Kidney (tissue), 14 donors: ENCODE results near the gene CCT3. TPM values are rescaled to one million over a fixed set of nuclear protein-coding genes. Genes with fewer than 3 reads are reported as not detected.

Experiments
- DNase-seq, 5 donors: peaks; one replicate each; pipeline ENCODE4 v3.0.0-alpha.2; 2013 to 2020
- FAIRE-seq: peaks from 2 replicates; lab custom pipeline; 2012; peaks lifted over from hg19 to GRCh38; lab: Jason Lieb, UNC
- H3K27ac ChIP-seq, 2 donors: one replicate each; pipeline ENCODE4 v1.7.0; 2013; ENCODE audit warnings: low read depth in 2 of 2, low read length in 2 of 2, inconsistent platforms in 1 of 2
- H3K27me3 ChIP-seq: one replicate; pipeline ENCODE4 v1.7.1; 2013; ENCODE audit warnings: low read length, inconsistent platforms; ENCODE audit not compliant: control insufficient read depth, insufficient read depth
- H3K36me3 ChIP-seq, 3 donors: one replicate each; pipeline versions ENCODE4 v1.7.0 to v1.7.1; 2013; ENCODE audit warnings: low read length in 3 of 3, control low read depth in 1 of 3, inconsistent platforms in 1 of 3; ENCODE audit not compliant: insufficient read depth in 3 of 3, control insufficient read depth in 2 of 3
- H3K4me1 ChIP-seq, 3 donors: one replicate each; pipeline versions ENCODE4 v1.7.0 to v1.7.1; 2013; ENCODE audit warnings: low read length in 3 of 3, inconsistent platforms in 1 of 3, low read depth in 1 of 3; ENCODE audit not compliant: control insufficient read depth in 2 of 3, insufficient read depth in 2 of 3
- H3K4me3 ChIP-seq, 3 donors: one replicate each; pipeline versions ENCODE4 v1.7.0 to v1.8.1; 2013; ENCODE audit warnings: low read length in 3 of 3, control low read depth in 1 of 3, inconsistent platforms in 1 of 3
- H3K9ac ChIP-seq, 3 donors: one replicate each; pipeline versions ENCODE4 v1.7.0 to v1.7.1; 2013; ENCODE audit warnings: low read length in 3 of 3, control low read depth in 1 of 3, inconsistent platforms in 1 of 3
- H3K9me3 ChIP-seq, 3 donors: one replicate each; pipeline versions ENCODE4 v1.7.0 to v1.7.1; 2013; ENCODE audit warnings: low read length in 3 of 3, control low read depth in 1 of 3, inconsistent platforms in 1 of 3; ENCODE audit not compliant: control insufficient read depth in 2 of 3, insufficient read depth in 1 of 3
- intact Hi-C: fragments of 100-400 bp; cut with DNase I; formaldehyde crosslinking; loops from one replicate; pipeline ENCODE4 v1.11.1; 2022
- polyA plus RNA-seq: library from polyadenylated mRNA; stranded (reverse); fragments of 350-450 nt; fragmentation: Illumina TruSeq; extraction: RNeasy Lipid Tissue Mini Kit (QIAGEN cat#74804); gene quantifications from one replicate; pipeline ENCODE4 v1.2.3, GENCODE V29; 2014; ENCODE audit warnings: low read depth, low replicate concordance; ENCODE audit not compliant: insufficient read depth
- total RNA-seq: library from RNA; stranded (reverse); fragmentation: NEBNext Ultra II Directional; extraction: Animal tissue kit (Norgen Biotek cat#: 25700); gene quantifications from one replicate; pipeline ENCODE4 v1.2.1, GENCODE V29; 2021
- TF ChIP-seq, protein P1 (sequence below): IDR thresholded peaks from 3 replicates; pipeline ENCODE4 v1.5.1; 2012; ENCODE audit warnings: mild to moderate bottlenecking, moderate library complexity, borderline replicate concordance; ENCODE audit not compliant: insufficient read depth; ENCODE audit errors: extremely low read depth
- donor health status: control.
- donor health status: control.
- donor health status: control.
- donor health status: control.
- donor health status: control.
- donor health status: DM: yes; HTN: yes; CAD: no.
- donor health status: Normal renal cell carcinoma (clear cell type).

CCT3 gene
- total and polyA plus RNA-seq, 2 donors from 2014 or later: 149 to 181 TPM

DNA sequence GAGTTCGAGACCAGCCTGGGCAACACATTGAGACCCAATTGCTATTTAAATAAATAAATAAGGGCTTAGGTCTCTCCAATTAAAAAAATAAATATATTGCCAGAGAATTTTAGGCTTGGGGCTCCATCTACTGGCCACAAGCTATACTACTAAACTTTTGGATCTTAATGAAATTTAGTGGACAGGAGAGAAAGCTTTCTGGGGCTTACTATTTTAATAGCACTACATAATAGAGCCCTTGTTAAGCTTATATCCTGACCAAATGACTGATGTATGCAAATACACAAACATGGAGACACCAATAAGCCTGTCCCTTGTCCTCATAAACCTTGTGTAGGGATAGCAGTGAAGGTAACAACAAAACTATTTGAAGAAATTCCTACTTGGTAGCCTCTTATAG is 18.4 kb downstream of the CCT3 start:
- no peak for FAIRE-seq
- peak in 2 of 5 donors; percentile 26 to 57 for DNase-seq
- H3K36me3 ChIP-seq: peaks cover 18 to 58% (median 45%) of the 10 kb centered on the region in 3 donors
- no peaks in the 10 kb centered on the region for H3K4me1 ChIP-seq
- no peak overlapping the region for H3K9ac ChIP-seq
- H3K9me3 ChIP-seq: no peaks in the 10 kb centered on the region
- H3K4me3 ChIP-seq: no peak overlapping the region
- no peaks in the 10 kb centered on the region for H3K27me3 ChIP-seq
- TF ChIP-seq, protein P1, sequence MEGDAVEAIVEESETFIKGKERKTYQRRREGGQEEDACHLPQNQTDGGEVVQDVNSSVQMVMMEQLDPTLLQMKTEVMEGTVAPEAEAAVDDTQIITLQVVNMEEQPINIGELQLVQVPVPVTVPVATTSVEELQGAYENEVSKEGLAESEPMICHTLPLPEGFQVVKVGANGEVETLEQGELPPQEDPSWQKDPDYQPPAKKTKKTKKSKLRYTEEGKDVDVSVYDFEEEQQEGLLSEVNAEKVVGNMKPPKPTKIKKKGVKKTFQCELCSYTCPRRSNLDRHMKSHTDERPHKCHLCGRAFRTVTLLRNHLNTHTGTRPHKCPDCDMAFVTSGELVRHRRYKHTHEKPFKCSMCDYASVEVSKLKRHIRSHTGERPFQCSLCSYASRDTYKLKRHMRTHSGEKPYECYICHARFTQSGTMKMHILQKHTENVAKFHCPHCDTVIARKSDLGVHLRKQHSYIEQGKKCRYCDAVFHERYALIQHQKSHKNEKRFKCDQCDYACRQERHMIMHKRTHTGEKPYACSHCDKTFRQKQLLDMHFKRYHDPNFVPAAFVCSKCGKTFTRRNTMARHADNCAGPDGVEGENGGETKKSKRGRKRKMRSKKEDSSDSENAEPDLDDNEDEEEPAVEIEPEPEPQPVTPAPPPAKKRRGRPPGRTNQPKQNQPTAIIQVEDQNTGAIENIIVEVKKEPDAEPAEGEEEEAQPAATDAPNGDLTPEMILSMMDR: peak; percentile 45
- intact Hi-C loops: no loop called here
- H3K27ac ChIP-seq: no peak overlapping the region

DNA sequence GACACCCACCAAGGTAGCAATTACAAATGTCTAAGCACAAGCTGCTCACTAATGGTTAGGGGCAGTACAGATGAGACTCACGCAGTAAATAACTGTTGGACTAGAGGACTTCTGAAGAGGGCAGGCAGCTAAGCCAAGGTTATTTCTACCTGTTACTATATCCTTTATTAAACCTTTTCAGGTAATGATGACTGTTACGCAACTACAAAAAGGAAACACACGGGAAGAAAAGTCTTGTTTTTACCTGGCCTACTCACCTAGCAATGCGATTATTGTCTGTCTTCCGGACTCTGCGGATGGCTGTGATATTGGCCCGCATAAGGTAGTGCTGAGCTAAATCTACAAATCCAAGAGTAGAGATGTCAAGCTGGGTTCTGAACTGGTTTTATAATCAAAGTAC is 21.2 kb downstream of the CCT3 start:
- Histone ChIP-seq H3K27ac (no peak overlapping the region), H3K9ac (no peak overlapping the region), H3K9me3 (no peaks in the 10 kb centered on the region), H3K4me1 (no peaks in the 10 kb centered on the region), H3K36me3 (peaks cover 15 to 60% (median 45%) of the 10 kb centered on the region in 3 donors), H3K27me3 (no peaks in the 10 kb centered on the region), H3K4me3 (no peak overlapping the region)
- DNase-seq (no peak), FAIRE-seq (no peak)
- intact Hi-C loops: no loop called here
- TF ChIP-seq, protein P1: no peak

DNA sequence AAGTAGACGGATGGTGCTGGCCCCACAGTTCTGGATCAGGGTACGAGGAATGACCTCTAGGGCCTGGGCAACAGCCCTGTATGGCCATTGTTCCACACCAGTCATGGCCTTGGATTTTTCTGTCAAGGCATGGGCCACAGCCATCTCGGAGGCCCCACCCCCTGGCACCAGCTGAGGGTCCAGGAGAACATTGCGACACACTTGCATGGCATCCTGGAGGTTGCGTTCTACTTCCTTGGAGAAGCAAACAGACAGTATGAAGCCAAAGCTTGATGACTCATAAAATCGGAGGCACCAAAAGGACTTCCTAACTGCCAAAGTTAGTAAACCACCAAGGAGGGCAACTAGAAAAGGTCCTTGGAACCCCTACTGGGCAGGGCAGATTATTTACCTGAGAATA is 27.1 kb downstream of the CCT3 start:
- TF ChIP-seq, protein P1: no peak
- Histone ChIP-seq H3K36me3 (peaks cover 12 to 46% (median 36%) of the 10 kb centered on the region in 3 donors), H3K27me3 (no peaks in the 10 kb centered on the region), H3K27ac (no peak overlapping the region), H3K9ac (no peak overlapping the region), H3K4me3 (no peak overlapping the region), H3K4me1 (no peaks in the 10 kb centered on the region), H3K9me3 (no peaks in the 10 kb centered on the region)
- no peak for FAIRE-seq
- intact Hi-C loops: no loop called here
- DNase-seq: no peak

DNA sequence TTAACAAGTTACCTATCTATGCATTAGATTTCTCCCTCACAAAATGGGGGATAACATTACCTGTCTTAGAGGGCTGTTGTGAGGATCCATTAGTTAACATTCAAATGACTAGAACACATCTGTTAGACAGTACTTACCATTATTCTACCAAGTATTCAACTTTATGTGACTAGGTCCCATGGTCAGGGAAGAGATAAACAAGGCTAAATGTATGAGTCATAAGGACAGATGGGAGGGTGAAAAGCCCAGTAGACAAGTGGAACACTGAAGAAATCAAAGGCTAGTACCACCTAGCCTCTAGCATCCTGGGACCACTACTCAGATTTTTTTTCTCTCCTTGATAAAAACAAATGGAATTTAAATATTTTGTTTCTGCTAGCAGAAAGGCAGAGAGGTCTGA is 30.0 kb downstream of the CCT3 start:
- H3K9me3 ChIP-seq: no peaks in the 10 kb centered on the region
- no peak for FAIRE-seq
- no peaks in the 10 kb centered on the region for H3K27me3 ChIP-seq
- no peak overlapping the region for H3K4me3 ChIP-seq
- TF ChIP-seq, protein P1: no peak
- H3K9ac ChIP-seq: no peak overlapping the region
- no peak for DNase-seq
- H3K36me3 ChIP-seq: peaks cover 12 to 42% (median 33%) of the 10 kb centered on the region in 3 donors
- no peaks in the 10 kb centered on the region for H3K4me1 ChIP-seq
- intact Hi-C loops: no loop called here
- no peak overlapping the region for H3K27ac ChIP-seq
